Stomach (tissue), 4 donors: ENCODE data around the gene TLK1.

ENCODE experiments used
- CTCF ChIP-seq, 7 experiments: fragments of 450-650 bp in 4 of 7; fragments of 200-600 bp in 3 of 7; sonication (generic) in 3 of 7; IDR thresholded peaks; one replicate each; pipeline ENCODE4 v1.5.1; 2016 to 2019; ENCODE audit warnings: antibody characterized with exemption in 7 of 7, control low read depth in 2 of 7, mild to moderate bottlenecking in 1 of 7
- EP300 ChIP-seq: sonication (generic); formaldehyde crosslinking; IDR thresholded peaks from one replicate; pipeline ENCODE4 v1.6.1; 2017; ENCODE audit warnings: antibody characterized with exemption
- POLR2A ChIP-seq, 4 donors: fragments of 450-650 bp; IDR thresholded peaks; one replicate each; pipeline ENCODE4 v1.6.1; 2016; ENCODE audit warnings: antibody characterized with exemption in 4 of 4, control low read depth in 2 of 4, mild to moderate bottlenecking in 1 of 4, moderate library complexity in 1 of 4

GRCh38 chr2:170943041-170943440 lies 217.7 kb downstream of the TLK1 start:
- no peak for TF ChIP-seq CTCF (IDR thresholded peaks at IDR 0.05)
- no peak for TF ChIP-seq POLR2A (IDR thresholded peaks at IDR 0.05)
- no peak for TF ChIP-seq EP300
